HepG2 (cell line): ENCODE measurements around the gene TOR1A. TPM values are rescaled to one million over a fixed set of nuclear protein-coding genes. Genes with fewer than 3 reads are reported as not detected.
A peak's percentile ranks its signal among the peaks of the same experiment; 100 is the strongest.

Experiments used
- ATF1 ChIP-seq: IDR thresholded peaks from 2 replicates; pipeline ENCODE4 v1.6.1; 2016; ENCODE audit warnings: mild to moderate bottlenecking, control low read depth
- ATM ChIP-seq: fragments of 450-650 bp; IDR thresholded peaks from 2 replicates; pipeline ENCODE4 v1.7.1; 2017; ENCODE audit warnings: mild to moderate bottlenecking, borderline replicate concordance
- ATRX ChIP-seq: sonication (generic); formaldehyde crosslinking; IDR thresholded peaks from 2 replicates; pipeline ENCODE4 v1.4.0; 2020; ENCODE audit warnings: missing genetic modification reagents, borderline replicate concordance
- CBX5 ChIP-seq: sonication (generic); formaldehyde crosslinking; IDR thresholded peaks from 2 replicates; pipeline ENCODE4 v1.4.0; 2020; ENCODE audit warnings: missing genetic modification reagents, borderline replicate concordance
- GABPA ChIP-seq, 2 experiments: IDR thresholded peaks; 2 replicates each; pipeline ENCODE4 v1.6.1; 2011 to 2016; ENCODE audit warnings: low read depth in 2 of 2, low read length in 1 of 2, missing biosample characterization in 1 of 2, missing genetic modification characterization in 1 of 2
- MED13 ChIP-seq: sonication (generic); formaldehyde crosslinking; IDR thresholded peaks from 2 replicates; pipeline ENCODE4 v1.5.0; 2020; ENCODE audit warnings: missing genetic modification reagents
- MEIS2 ChIP-seq: sonication (generic); formaldehyde crosslinking; IDR thresholded peaks from 2 replicates; pipeline ENCODE4 v1.9.0; 2021; ENCODE audit warnings: mild to moderate bottlenecking, missing genetic modification reagents
- NCOA5 ChIP-seq: sonication (generic); formaldehyde crosslinking; IDR thresholded peaks from 2 replicates; pipeline ENCODE4 v1.4.0; 2020; ENCODE audit warnings: missing genetic modification reagents
- NFRKB ChIP-seq: fragments of 450-650 bp; IDR thresholded peaks from 2 replicates; pipeline ENCODE4 v1.6.1; 2017
- NFYB ChIP-seq: sonication (generic); formaldehyde crosslinking; IDR thresholded peaks from 2 replicates; pipeline ENCODE4 v1.4.0; 2020; ENCODE audit warnings: missing genetic modification reagents
- PAX8 ChIP-seq: sonication (generic); formaldehyde crosslinking; IDR thresholded peaks from 2 replicates; pipeline ENCODE4 v1.8.0; 2022; ENCODE audit warnings: mild to moderate bottlenecking, missing genetic modification reagents, borderline replicate concordance
- PBX2 ChIP-seq: IDR thresholded peaks from 2 replicates; pipeline ENCODE4 v1.6.1; 2016; ENCODE audit warnings: control low read depth
- PRDM10 ChIP-seq: sonication (generic); formaldehyde crosslinking; IDR thresholded peaks from 2 replicates; pipeline ENCODE4 v1.4.0; 2020; ENCODE audit warnings: low read depth, missing genetic modification reagents
- RXRB ChIP-seq: IDR thresholded peaks from 2 replicates; pipeline ENCODE4 v1.6.1; 2016; ENCODE audit warnings: borderline replicate concordance, missing genetic modification reagents, missing compliant biosample characterization
- SIN3A ChIP-seq: IDR thresholded peaks from 2 replicates; pipeline ENCODE4 v1.6.1; 2011; ENCODE audit warnings: low read depth, mild to moderate bottlenecking, control low read depth, low read length, borderline replicate concordance
- STAG1 ChIP-seq: sonication (generic); formaldehyde crosslinking; IDR thresholded peaks from 2 replicates; pipeline ENCODE4 v1.4.0; 2020; ENCODE audit warnings: missing genetic modification reagents
- TOPORS ChIP-seq: sonication (generic); formaldehyde crosslinking; IDR thresholded peaks from 2 replicates; pipeline ENCODE4 v1.8.0; 2023; ENCODE audit warnings: mild to moderate bottlenecking, missing genetic modification reagents
- ZFAT ChIP-seq: sonication (generic); formaldehyde crosslinking; conservative IDR thresholded peaks from 2 replicates; pipeline ENCODE4 v1.8.1; 2023; ENCODE audit warnings: missing genetic modification reagents, inconsistent platforms
- ZFP62 ChIP-seq: sonication (generic); formaldehyde crosslinking; IDR thresholded peaks from 2 replicates; pipeline ENCODE4 v1.4.0; 2020; ENCODE audit warnings: missing genetic modification reagents
- ZNF124 ChIP-seq: sonication (generic); formaldehyde crosslinking; IDR thresholded peaks from 2 replicates; pipeline ENCODE4 v1.4.0; 2020; ENCODE audit warnings: missing genetic modification reagents
- ZNF230 ChIP-seq: sonication (generic); formaldehyde crosslinking; IDR thresholded peaks from 2 replicates; pipeline ENCODE4 v1.4.0; 2020; ENCODE audit warnings: mild to moderate bottlenecking, missing genetic modification reagents
- ZNF274 ChIP-seq: sonication (generic); formaldehyde crosslinking; IDR thresholded peaks from 2 replicates; pipeline ENCODE4 v1.5.1; 2020; ENCODE audit warnings: mild to moderate bottlenecking, missing genetic modification reagents
- ZNF383 ChIP-seq: sonication (generic); formaldehyde crosslinking; IDR thresholded peaks from 2 replicates; pipeline ENCODE4 v1.4.0; 2020; ENCODE audit warnings: missing genetic modification reagents, mild to moderate bottlenecking, borderline replicate concordance
- ZNF432 ChIP-seq: sonication (generic); formaldehyde crosslinking; IDR thresholded peaks from 2 replicates; pipeline ENCODE4 v1.5.0; 2020; ENCODE audit warnings: missing genetic modification reagents, mild to moderate bottlenecking, borderline replicate concordance
- ZNF563 ChIP-seq: sonication (generic); formaldehyde crosslinking; IDR thresholded peaks from 2 replicates; pipeline ENCODE4 v1.8.0; 2022; ENCODE audit warnings: mild to moderate bottlenecking, moderate library complexity, missing genetic modification reagents
- polyA plus RNA-seq, 8 experiments: library from polyadenylated mRNA; depleted of rRNA in 3 of 8; stranded (reverse) in 7 of 8; unstranded in 1 of 8; fragments of >200 nt; fragmentation: Illumina TruSeq in 4 of 8; extraction: Trizol in 4 of 8; gene quantifications; 2 replicates each; pipeline versions ENCODE4 v1.2.1 to v1.2.3, GENCODE V29; 2011 to 2016; ENCODE audit warnings: low read depth in 4 of 8, missing spikeins in 1 of 8, mixed read lengths in 1 of 8; ENCODE audit not compliant: insufficient read depth in 1 of 8
- total RNA-seq, 5 experiments: library from RNA; depleted of rRNA; stranded (reverse); fragments of >200 nt; fragmentation: Illumina TruSeq; extraction: Trizol; gene quantifications; 2 replicates each; pipeline ENCODE4 v1.2.3, GENCODE V29; 2016; ENCODE audit warnings: low read depth in 1 of 5
- TF ChIP-seq, protein P1 (sequence below): sonication (generic); formaldehyde crosslinking; IDR thresholded peaks from 2 replicates; pipeline ENCODE4 v1.8.1; 2023; ENCODE audit warnings: mild to moderate bottlenecking, moderate library complexity, missing genetic modification reagents

TOR1A gene
- total and polyA plus RNA-seq, 2 of the 13 experiments (the other 11 are each of a cell fraction or from before 2014, with no cell fraction given), result 31.6 to 41.4 TPM

GRCh38 chr9:129835128-129835859 is 11.4 kb upstream of the TOR1A start, which contains the start of the genes C9orf78 and USP20 (continued):
- TF ChIP-seq RXRB (CRISPR knock-in tag) (no peak), ATRX (CRISPR knock-in tag) (no peak), TOPORS (CRISPR knock-in tag) (no peak), SIN3A (peak; percentile 95), PRDM10 (CRISPR knock-in tag) (no peak), ZNF124 (CRISPR knock-in tag) (0 out of 2 replicates have a peak, but pooled peaks have one; percentile 31), CBX5 (no peak; the same call in 1 of the 2 replicates), PBX2 (CRISPR knock-in tag) (peak; percentile 89), NCOA5 (no peak), MEIS2 (CRISPR knock-in tag) (peak; percentile 94), NFRKB (no peak), ZNF383 (CRISPR knock-in tag) (no peak), ZFAT (CRISPR knock-in tag) (no peak), STAG1 (peak; percentile 18; the same call in 1 of the 2 replicates), MED13 (CRISPR knock-in tag) (no peak), PAX8 (CRISPR knock-in tag) (no peak), ZNF274 (CRISPR knock-in tag) (0 out of 2 replicates have a peak, but pooled peaks have one; percentile 58), ZFP62 (CRISPR knock-in tag) (no peak), ATF1 (CRISPR knock-in tag) (peak; percentile 74), ZNF432 (CRISPR knock-in tag) (no peak), ZNF230 (CRISPR knock-in tag) (0 out of 2 replicates have a peak, but pooled peaks have one; percentile 37), ZNF563 (0 out of 2 replicates have a peak, but pooled peaks have one; percentile 46), NFYB (peak; percentile 81), ATM (no peak), GABPA (IDR thresholded peaks at IDR 0.05; ENCODE audit: low read depth, low read length) (peak; percentile 75), GABPA (CRISPR knock-in tag; IDR thresholded peaks at IDR 0.05; ENCODE audit: low read depth) (peak; percentile 80)
- TF ChIP-seq, protein P1, sequence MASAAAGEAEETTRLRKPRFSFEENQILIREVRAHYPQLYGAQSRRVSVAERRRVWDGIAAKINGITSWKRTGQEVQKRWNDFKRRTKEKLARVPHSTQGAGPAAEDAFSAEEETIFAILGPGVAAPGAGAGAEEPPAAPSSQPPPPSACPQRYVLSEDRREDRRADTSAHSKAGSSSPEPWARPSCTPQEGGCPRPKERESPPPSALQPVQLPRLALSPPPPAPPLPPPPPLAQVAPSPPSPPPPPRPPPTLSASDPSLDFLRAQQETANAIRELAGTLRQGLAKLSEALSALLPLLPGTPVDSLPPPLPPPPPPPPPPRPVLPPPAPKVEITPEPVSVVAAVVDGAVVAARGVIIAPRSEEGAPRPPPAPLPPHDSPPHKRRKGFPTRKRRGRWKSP (CRISPR knock-in tag), result peak; percentile 63; the same call in 1 of the 2 replicates
